ENCODE results near the gene DCC. TPM values are rescaled to one million over a fixed set of nuclear protein-coding genes. Genes with fewer than 3 reads are reported as not detected.

DCC gene
- total and polyA plus RNA-seq, 3 donors from 2014 or later = 7.9 to 42.1 (median 24.5) TPM

DNA sequence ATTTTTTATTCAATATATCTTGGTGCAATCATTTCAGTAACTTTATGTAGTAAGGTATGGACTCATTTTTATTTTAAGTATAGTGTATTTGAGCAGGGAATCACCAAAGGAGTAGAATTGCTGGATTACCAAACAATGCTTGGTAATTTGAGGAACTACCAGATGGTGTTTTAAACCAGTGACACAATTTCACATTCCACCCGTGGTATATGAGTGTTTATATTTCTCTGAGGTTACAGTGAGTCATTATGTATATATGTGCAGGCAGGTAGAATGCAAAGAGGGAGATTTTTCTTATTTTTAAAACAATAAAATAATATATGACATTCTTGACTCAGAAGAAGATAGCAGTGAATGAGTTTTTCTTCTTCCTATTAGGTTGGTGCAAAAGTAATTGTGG is 596.9 kb downstream of the DCC start:
- Histone ChIP-seq H3K4me3 (no peak overlapping the region), H3K4me1 (no peaks in the 10 kb centered on the region), H3K27ac (no peak overlapping the region), H3K36me3 (ENCODE audit: low read depth, missing control alignments) (no peaks in the 10 kb centered on the region), H3K9me3 (no peaks in the 10 kb centered on the region), H3K27me3 (no peaks in the 10 kb centered on the region)
- WGBS, 2 donors = 58 to 60% methylated on average over 1 of the region's 1 CpG
- intact Hi-C loops (cut with DNase I; ENCODE audit: low total_unique reads) = no loop called here
- DNase-seq = no peak
- TF ChIP-seq, protein P1, sequence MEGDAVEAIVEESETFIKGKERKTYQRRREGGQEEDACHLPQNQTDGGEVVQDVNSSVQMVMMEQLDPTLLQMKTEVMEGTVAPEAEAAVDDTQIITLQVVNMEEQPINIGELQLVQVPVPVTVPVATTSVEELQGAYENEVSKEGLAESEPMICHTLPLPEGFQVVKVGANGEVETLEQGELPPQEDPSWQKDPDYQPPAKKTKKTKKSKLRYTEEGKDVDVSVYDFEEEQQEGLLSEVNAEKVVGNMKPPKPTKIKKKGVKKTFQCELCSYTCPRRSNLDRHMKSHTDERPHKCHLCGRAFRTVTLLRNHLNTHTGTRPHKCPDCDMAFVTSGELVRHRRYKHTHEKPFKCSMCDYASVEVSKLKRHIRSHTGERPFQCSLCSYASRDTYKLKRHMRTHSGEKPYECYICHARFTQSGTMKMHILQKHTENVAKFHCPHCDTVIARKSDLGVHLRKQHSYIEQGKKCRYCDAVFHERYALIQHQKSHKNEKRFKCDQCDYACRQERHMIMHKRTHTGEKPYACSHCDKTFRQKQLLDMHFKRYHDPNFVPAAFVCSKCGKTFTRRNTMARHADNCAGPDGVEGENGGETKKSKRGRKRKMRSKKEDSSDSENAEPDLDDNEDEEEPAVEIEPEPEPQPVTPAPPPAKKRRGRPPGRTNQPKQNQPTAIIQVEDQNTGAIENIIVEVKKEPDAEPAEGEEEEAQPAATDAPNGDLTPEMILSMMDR (IDR thresholded peaks at IDR 0.05) = no peak
- no peak for TF ChIP-seq POLR2A (IDR thresholded peaks at IDR 0.05)

DNA sequence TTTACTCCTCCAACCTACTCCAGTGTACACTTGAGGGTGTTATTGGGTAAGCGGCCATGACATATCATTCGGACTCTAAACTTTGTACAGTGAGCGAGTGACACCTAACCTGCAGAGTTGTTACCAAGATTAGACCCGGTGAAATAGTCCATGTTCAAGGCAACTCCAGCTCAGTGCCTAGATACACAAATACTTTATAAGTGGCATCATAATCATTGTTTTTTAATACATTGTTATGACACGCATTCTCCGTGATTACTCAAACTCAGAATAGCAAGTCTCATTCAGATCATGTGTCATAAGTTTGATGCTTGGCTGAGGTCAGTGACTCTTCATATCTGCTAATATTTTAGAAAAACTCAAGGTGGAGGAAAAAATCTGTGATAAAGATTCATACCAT is 597.8 kb downstream of the DCC start:
- no peak for DNase-seq
- 94 to 95% methylated on average over 6 of the region's 6 CpGs for WGBS, 2 donors
- intact Hi-C loops (cut with DNase I; ENCODE audit: low total_unique reads) = no loop called here

DNA sequence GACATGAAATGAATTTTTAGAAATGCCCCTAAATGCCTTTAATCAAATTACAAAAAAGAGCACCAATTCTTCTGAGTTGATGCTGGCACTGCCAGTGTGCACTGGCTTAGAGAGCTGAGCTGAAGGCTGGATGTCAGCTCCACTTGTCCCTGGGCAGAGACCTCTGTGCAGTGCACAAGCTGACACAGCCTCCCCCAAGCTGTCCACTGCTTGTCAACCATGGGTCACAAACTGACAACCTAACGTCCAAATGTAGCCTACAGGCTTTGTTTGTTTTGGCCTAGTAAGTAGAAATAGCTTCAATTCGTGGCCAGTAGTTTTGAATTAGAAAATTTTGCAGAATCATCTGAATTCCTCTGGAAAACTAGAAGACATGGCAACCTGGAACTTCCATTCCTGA is 605.6 kb downstream of the DCC start:
- TF ChIP-seq, protein P1 (IDR thresholded peaks at IDR 0.05) = no peak
- TF ChIP-seq POLR2A (IDR thresholded peaks at IDR 0.05) = no peak
- WGBS, 2 donors = 41 to 55% methylated on average over 2 of the region's 2 CpGs
- Histone ChIP-seq H3K36me3 (ENCODE audit: low read depth, missing control alignments) (no peaks in the 10 kb centered on the region), H3K4me1 (no peaks in the 10 kb centered on the region), H3K9me3 (no peaks in the 10 kb centered on the region), H3K27me3 (no peaks in the 10 kb centered on the region), H3K4me3 (no peak overlapping the region), H3K27ac (no peak overlapping the region)
- DNase-seq = no peak
- intact Hi-C loops (cut with DNase I; ENCODE audit: low total_unique reads) = no loop called here

More for the DNA sequence above, 597.8 kb downstream of the DCC start:
- Histone ChIP-seq H3K27ac (no peak overlapping the region), H3K36me3 (ENCODE audit: low read depth, missing control alignments) (no peaks in the 10 kb centered on the region), H3K27me3 (no peaks in the 10 kb centered on the region), H3K9me3 (no peaks in the 10 kb centered on the region), H3K4me1 (no peaks in the 10 kb centered on the region), H3K4me3 (no peak overlapping the region)
- no peak for TF ChIP-seq POLR2A (IDR thresholded peaks at IDR 0.05)
- TF ChIP-seq, protein P1 (IDR thresholded peaks at IDR 0.05) = no peak

DNA sequence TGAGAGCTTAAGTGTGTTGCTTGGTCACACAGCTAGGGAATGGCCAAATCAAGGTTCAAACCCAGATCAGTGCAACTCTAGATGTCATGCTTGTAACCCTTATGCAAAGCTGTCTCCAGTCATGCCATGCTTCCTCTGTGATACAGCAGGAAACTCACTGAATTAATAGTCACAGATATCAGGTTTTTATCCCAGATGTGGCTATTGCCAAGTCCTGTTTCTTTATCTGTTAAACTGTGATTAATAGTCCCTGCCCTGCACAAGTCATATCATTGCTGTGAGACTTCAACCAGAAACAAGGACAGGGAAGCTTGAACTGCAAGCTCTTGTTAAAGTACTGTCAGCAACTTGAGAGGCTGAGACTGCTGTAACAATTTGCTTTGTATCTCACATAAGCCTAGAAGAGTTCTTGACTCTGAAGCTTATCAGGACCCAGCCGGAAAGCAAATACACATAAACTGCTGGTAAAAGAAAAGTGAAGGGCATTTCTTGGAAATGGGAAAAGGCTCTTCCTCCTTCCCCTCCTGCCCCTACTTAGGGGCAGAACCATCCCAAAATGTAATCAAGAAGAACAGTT is 609.0 kb downstream of the DCC start:
- no peaks in the 10 kb centered on the region for H3K9me3 ChIP-seq
- no peaks in the 10 kb centered on the region for H3K4me1 ChIP-seq
- no peak overlapping the region for H3K4me3 ChIP-seq
- DNase-seq = no peak
- TF ChIP-seq, protein P1 (IDR thresholded peaks at IDR 0.05) = no peak
- no peak for TF ChIP-seq POLR2A (IDR thresholded peaks at IDR 0.05)
- no peak overlapping the region for H3K27ac ChIP-seq
- no peaks in the 10 kb centered on the region for H3K36me3 ChIP-seq (ENCODE audit: low read depth, missing control alignments)
- 38 to 45% methylated on average over 1 of the region's 1 CpG for WGBS, 2 donors
- intact Hi-C loops (cut with DNase I; ENCODE audit: low total_unique reads) = no loop called here
- H3K27me3 ChIP-seq = no peaks in the 10 kb centered on the region

DNA sequence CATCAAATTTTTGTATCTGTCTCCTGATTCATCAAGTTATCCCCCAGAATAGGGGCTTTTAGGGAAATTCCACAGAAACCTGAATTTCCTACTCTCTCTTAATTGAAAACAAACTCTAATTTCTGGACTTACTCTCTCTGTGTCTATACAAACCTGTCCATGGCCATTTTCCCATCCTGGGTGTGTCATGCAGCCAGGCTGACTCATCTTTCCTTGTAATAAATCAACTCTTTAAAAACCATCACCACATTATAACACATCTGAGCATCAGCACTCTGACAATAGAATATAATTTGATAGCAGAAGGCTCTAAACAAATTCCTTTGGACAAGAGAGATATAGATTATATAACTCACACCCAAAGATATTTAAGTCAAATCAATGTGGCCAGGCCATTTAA is 610.2 kb downstream of the DCC start:
- H3K4me1 ChIP-seq = no peaks in the 10 kb centered on the region
- TF ChIP-seq, protein P1 (IDR thresholded peaks at IDR 0.05) = no peak
- no peak for TF ChIP-seq POLR2A (IDR thresholded peaks at IDR 0.05)
- DNase-seq = no peak
- no peaks in the 10 kb centered on the region for H3K9me3 ChIP-seq
- no peak overlapping the region for H3K4me3 ChIP-seq
- no peaks in the 10 kb centered on the region for H3K36me3 ChIP-seq (ENCODE audit: low read depth, missing control alignments)
- H3K27ac ChIP-seq = no peak overlapping the region
- H3K27me3 ChIP-seq = no peaks in the 10 kb centered on the region
- intact Hi-C loops (cut with DNase I; ENCODE audit: low total_unique reads) = no loop called here

All from testis (tissue), 3 donors.